NCI-H2107 treated with DMSO at 0.1 percent for 48 hours (cell line): ENCODE results near the gene ARL13B.
"Not testable (repeated sequence)": the region's sequence is repeated elsewhere in the genome, so short reads cannot be mapped to it uniquely, and the experiment has no call there.

Source experiments
- DNase-seq: peaks from one replicate; lab custom pipeline; 2025; ENCODE audit not compliant: unreplicated experiment; lab: John Stamatoyannopoulos, UW

ARL13B gene

DNA sequence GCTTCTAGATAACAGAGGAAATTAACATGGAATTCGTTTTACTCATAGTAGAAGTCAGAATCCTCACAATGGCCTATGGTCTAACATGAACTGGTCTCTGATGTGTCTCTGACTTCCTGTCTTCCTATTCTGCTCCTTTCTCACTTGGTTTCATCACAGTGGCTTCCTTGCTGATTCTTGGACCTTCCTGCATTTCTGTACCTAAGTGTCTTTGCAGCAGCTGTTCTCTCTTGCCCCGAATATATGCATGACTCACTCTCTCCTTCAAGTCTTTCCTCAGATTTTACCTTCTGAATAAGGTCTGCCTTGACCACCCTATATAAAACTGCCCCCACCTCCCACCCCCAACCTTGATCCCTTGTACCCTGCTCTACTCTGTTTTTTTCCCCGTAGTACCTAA is 14.1 kb downstream of the ARL13B start:
- DNase-seq: no peak

DNA sequence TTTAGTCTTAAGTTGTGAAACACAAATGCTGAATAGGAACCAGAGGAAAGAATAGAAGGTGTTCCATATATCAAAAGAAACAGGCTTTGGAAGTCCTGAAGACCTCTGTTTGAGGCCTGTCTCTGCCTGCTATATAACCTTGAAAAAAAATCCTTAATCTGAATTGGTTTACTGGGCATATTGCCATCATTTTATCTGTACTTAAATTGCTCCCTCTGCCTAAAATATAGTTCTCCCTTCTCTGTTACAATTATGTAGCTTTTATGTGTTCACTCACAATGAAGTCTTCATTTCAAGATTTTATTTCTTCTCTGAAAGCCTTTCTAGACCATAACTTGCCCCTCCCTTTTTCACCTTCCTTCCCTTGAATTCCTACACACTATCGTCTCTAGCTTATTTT is 21.2 kb downstream of the ARL13B start:
- DNase-seq: no peak

DNA sequence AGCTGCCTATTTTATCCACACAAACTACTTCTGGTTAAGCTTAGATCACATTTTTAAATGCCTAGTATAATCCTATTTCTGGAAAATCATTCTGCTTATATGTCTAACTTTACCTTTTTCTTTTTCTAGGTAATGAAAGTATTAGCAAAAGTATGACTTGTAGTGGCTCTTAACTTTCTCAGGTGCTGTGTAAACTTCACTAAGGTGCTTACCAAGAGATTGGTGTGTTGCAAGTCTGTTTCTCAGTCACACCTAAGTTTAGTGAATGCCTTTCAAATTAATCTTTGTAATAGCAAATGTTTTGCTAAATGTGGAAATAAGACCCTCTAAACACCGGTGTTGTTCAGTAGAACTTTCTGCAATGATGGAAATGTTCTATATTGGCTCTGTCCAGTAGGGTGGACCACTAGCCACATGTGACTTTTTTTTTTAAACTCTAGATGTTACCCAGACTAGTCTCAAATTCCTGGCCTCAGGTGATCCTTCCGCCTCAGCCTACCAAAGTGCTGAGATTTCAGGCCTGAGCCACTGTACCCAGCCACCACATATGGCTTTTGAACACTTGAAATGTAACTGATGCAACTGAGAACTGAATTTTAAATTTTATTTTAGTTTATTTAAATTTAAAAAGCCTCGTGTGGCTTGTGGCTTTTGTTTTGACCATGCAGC is 22.0 kb downstream of the ARL13B start:
- no peak for DNase-seq

DNA sequence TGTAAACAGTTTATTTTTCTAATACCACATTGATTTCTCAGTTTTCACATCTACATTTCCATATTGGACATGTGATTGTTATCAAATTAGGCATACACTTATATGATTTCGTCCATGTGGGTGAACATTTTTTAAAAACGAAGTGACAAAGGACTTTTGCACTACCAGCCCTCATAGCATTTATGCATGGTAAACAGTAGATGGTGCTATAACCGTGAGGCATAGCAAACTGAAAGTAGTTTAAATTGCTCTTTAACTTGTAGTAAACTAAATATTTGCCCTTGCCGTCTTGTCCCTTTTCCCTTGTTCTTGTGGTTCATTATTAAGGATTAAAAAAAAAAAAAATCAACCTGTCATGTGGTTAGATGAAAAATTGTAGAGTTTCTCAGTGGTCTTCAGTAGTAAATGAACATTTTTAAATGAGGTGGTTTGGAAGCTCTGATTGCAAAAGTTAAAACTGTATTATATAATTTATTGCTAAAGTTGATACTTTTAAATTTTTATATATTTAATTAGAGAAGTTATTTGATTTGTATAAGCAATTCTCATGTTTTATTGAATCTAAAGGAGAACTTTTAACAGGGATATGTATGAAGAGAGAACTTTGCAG is 24.5 kb downstream of the ARL13B start:
- peak; percentile 12 for DNase-seq

DNA sequence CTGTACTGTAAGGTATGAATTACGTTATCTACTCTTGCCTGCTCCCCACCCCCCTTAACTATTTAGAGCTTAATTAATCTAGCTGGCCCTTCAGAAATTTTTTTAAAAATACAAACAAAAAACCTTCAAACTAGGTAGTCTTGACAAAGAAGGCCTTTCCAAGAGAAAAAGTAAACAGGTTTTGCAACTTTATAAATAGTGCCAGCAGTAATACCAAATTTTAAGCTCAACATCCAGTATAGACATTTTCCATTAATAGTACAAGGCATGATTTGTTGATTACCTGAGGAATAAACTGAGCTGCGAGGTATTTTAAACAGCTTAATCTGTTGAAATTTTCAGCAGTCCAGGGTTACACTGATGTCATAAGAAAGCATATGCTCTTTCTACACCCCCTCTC is 28.3 kb downstream of the ARL13B start:
- no peak for DNase-seq

DNA sequence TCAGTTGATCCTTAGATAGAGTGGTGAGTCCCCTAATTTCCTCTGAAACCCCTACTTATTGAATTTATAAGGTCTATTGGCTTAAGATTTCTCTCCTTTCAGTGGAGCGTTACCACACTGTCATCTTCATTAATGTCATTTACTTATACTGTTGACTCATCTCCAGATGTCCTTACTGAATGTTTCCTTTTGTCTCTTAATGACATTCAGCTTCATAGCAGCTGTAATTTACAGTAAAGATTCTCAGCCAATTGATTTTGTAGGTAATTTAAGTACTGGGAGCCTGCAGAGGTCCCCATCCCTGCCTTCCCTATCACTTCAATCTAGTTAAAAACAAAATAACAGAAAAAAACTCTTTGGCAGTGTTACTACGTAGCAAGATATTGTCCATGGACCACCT is 29.7 kb downstream of the ARL13B start:
- DNase-seq: no peak

DNA sequence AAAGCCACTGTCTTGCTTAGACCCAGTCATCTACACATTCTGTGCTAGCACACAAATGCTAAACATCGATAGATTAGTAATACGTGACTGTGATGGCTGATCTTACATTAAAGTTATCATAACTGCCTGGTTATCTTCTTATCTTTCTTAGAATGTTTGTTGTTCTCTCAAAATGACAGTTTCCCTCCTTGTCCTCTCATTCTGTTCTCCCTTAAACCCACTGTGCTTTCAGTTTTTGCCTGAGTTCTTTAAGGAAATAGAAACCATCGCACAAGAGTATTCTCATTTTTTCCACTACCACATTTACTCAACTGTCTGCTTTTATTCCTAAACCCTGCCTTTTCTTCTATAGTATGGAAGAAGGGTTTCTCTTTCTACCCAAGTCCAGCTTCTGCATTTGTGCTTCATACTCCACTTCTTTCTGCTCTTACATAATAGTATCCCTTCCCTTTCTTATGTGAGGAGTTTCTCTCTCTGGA is 31.3 kb downstream of the ARL13B start:
- no peak for DNase-seq

DNA sequence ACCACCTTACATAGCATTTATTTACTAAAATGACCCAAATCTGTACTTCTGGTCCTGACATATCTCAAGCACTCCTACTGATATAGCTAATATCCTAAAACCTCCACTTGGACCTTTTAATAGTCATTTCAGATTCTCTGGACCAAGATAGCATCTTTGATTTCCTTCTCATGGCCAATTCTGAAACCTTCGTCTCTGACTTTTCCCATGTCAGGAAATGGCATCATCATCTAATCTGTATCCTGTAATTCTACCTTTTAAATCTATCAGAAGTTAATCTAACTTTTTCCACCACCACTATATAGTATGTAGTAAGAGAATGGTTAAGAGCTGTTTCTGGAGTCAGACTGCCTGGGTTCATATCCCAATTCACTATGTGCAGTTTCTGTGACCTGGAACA is 32.2 kb downstream of the ARL13B start:
- DNase-seq: no peak

DNA sequence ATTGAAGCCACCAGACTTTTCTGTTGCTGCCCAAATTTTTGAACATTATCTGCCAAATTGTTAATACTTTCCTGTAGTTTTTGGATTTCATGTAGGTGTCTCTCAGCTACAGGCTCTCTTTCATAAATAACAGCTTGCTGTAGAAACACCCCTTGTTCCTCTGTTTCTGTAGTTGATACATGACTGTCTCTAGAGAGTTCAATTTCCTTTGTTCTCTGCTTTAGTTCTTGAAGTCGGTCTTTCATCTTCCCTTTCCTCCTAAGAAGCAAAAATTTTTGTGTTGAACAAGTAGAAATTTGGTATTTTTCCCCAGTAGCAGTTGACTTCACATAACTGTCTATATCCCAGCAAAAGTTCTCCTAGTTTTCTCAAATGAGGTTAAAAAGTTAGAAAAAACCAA is 35.1 kb downstream of the ARL13B start:
- no peak for DNase-seq

DNA sequence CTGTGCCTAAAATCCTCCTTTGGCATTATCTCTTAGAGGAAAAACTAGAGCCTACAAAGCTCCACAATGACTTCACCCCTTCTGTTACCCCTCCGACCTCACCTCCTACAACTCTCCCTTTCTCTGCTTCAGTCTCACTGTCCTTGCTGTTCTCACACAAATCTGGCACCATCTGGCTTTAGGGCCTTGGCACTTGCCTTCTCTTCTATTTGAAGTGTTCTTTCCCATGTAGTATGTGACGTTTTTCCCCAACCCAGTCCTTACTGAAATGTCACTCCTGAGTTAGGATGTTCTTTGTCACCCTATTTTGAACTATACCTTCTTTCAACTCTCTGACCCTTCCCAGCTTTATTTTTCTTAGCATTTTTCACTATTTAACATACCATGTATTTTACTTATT is 39.7 kb downstream of the ARL13B start:
- no peak for DNase-seq

DNA sequence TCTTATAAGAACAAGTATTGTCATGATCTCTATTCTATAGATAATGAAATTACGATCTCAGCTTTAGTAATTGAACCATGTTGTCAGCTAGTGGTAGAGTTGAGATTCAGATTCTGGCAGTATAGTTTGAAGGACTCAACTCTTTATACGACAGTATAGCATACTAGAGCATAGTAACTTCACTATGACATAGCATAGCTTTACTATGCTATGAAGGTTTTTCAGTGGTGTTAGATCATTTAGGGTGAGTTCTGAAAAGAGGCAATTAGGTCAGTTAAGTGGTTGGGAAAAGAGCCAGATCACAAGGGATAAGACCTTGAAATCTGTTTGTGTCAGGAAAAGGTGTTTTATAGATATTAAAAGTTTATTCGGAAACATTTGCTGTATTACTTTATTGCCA is 40.3 kb downstream of the ARL13B start:
- no peak for DNase-seq

DNA sequence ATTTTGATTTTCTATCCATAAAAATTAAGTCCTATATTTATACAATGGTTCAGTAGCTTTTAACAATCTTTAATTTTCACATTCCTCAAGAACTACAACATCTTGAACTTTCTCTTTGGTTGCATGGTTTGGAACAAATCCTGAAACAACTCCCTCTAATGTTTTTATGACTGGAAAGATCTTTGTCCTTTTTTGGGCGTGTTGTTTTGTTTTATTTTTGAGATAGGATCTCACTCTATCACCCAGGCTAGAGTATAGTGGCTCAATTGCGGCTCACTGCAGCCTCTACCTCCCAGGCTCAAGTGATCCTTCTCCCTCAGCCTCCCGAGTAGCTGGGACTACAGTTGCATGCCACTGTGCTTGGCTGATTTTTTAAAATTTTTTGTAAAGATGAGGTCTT is 44.4 kb downstream of the ARL13B start:
- DNase-seq: no peak

DNA sequence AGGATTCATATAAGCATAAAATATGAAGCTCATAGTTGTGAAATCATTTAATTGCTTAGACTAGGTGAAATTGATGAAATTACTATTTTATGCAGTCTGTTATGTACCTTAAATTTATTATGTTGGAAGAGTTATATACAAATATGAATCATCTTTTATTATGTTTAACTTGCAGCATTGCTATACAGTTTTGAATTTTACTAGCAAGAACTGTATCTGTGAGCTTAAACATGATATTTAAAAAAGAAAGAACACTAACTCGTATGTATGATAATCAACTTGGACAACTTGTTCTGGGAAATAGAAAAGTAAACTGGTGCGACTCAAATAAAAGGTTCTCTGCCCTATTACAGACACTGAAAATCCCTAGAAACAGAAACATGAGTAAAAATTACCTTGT is 46.7 kb downstream of the ARL13B start:
- DNase-seq: no peak

DNA sequence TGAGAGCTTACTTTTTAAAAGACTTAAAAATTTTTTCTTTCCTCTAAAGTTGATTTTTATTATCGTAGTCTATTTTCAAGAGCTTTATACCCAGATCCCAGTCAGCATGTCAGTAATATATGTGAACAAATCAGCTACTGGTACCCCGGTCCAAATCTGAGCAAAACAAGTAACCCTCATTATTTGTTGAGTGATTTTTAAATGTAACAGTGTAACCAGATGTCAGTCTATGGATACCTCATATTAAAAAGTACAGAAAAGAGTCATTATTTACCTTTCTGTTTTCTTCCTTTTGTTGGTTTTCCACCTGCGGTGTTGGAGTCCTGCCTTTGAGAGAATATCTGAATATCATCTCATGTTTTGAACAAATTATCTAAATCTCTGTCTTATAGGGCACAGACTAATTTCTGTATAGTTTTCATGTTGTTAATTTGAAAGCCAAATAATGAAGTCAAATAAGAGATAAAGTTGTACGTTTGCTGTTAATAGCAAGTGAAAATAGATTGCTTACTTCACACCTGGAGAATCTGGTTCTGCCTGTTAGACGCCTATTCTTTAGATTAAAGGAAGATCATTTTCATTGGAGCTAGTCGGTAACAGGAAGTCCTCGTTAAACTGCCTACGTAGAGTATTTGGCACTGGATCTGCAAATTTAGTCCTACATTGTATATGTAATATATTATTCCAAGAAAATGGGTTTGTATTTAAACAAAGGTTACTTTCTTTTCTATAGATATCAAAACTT is 48.3 kb downstream of the ARL13B start, which contains the start of gene STX19:
TSS of gene STX19 (minus strand) at position 505 of the 745 bp plus-strand sequence. CDS start 13,328 bp downstream, outside the sequence.
- DNase-seq: no peak

DNA sequence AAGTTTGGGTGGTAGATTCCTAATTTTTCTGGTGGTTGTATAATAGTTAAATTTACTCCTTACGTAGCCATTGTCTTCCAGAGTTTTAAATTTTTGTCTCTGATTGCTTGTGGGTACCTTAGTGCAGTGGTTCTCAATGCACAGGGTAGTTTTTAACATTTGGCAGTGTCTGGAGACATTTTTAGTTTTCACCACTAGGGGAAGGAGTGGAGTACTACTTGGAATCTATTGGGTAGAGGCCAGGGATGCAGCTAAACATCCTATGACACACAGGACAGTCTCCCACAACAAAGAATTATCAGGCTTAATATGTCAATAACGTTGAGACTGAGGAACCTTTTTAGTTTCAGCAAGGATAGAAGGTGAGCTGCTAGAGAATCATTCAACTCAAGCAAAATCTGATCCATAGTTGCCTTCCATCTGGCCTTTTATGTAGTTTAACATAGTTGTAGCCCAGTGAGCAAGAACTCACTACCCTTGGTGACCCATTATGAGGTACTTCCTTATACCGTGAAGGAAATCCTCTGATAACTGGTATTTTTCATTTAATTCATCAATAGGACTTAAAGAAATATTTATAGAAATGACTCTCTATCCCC is 57.1 kb downstream of the ARL13B start:
- DNase-seq: peak; percentile 9

DNA sequence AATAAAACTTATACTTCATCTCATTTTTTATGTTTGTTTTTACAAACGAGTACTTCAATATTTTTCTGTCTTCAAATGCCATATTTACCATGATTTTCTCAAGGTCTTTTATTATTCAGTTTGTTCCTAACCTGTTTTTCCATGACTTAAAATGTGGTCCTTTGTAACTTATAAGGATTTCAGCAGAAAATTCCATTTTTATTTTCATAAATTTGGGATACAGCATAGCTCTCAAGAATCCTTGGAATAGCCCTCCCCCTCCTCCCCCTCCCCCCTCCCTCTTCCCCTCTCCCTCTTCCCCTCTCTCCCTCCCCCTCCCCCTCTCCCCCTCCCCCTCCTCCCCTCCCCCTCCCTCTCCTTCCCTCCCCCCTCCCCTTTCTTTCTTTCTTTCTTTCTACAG is 63.3 kb downstream of the ARL13B start:
- DNase-seq: no peak

DNA sequence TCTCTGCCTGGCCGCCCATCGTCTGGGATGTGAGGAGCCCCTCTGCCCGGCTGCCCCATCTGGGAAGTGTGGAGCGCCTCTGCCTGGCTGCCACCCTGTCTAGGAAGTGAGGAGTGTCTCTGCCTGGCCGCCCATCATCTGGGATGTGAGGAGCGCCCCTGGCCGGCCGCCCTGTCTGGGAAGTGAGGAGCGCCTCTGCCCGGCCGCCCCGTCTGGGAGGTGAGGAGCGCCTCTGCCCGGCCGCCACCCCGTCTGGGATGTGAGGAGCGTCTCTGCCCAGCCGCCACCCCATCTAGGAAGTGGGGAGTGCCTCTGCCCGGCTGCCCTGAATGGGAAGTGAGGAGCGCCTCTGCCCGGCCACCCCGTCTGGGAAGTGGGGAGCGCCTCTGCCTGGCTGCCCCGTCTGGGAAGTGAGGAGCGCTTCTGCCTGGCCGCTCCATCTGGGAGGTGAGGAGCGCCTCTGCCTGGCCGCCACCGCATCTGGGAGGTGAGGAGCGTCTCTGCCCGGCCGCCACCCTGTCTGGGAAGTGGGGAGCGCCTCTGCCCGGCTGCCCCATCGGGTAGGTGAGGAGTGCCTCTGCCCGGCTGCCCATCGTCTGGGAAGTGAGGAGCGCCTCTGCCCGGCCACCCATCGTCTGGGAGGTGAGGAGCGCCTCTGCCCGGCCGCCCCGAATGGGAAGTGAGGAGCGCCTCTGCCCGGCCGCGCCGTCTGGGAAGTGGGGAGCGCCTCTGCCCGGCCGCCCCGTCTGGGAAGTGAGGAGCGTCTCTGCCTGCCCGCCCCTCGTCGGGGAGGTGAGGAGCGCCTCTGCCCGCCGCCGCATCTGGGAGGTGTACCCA is 64.4 kb downstream of the ARL13B start:
- DNase-seq: not testable (repeated sequence)

DNA sequence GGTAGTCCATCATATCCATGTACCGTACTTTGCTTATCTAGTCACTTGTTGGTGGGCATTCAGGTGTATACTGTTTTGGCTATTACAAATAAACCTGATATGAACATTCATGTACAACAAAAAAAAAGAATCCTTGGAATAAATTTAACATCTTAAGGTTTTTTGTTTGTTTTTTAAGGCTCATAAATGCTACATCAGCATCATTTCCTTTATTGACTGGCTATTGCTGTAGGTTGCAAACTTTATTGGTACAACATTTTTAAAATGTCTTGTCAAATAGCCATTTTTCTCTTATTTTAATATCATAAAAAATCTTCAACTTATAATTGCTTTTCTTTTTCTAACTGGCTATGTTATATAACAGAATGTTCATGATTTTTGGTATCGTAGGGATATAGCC is 66.6 kb downstream of the ARL13B start:
- DNase-seq: no peak

DNA sequence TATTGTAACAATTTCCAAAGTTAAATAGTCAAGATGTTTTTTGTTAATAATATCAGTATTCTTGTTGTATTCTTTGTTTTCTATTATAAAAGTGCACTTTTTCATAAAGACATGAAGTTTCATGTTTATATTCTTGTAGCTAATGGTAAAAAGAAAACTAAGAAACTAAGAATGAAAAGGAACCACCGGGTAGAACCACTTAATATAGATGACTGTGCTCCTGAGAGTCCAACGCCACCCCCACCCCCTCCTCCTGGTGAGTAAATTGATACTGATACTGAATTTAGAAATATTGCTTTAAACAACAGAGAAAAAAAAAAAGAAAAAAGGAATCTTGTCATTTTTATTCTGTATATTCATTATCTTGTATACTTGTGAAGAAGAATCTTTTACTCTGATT is 69.3 kb downstream of the ARL13B start:
- DNase-seq: no peak

DNA sequence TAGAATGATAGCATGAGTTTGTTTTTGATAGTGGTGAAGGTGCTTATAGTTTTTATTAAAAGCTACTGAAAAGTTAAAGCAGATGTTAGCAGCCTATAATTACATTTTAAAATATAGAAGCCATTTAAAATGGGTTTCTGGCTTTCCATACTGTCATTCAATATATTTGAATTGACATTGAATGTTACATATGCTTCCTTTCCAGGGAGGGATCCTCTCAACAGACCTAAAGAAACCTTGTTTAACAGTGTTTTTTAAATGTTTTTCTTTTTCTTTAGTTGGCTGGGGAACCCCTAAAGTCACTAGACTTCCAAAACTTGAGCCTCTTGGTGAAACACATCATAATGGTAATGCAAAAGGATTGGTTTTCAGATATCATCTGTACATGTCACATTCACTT is 70.6 kb downstream of the ARL13B start:
- DNase-seq: no peak

DNA sequence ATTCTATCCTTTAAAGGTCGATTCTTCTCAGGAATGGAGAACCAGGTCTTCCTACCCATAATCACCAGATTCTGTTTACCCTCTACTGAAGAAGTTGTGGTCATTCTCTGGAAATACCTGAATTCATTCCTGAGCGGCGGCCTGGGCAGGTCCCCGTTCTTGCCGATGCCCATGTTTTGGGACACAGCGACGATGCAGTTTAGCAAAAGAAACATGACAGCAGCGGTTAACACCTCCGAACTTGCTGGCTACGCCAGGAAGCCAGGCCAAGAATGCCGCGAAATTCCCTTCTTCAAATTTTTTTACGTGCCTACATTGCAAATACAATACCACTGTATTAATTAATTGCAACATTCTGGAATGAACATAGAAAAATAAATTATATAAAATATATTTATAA is 81.3 kb downstream of the ARL13B start:
- no peak for DNase-seq
